ENCODE results near the gene KRTAP4-12.

- TF ChIP-seq, protein P1, sequence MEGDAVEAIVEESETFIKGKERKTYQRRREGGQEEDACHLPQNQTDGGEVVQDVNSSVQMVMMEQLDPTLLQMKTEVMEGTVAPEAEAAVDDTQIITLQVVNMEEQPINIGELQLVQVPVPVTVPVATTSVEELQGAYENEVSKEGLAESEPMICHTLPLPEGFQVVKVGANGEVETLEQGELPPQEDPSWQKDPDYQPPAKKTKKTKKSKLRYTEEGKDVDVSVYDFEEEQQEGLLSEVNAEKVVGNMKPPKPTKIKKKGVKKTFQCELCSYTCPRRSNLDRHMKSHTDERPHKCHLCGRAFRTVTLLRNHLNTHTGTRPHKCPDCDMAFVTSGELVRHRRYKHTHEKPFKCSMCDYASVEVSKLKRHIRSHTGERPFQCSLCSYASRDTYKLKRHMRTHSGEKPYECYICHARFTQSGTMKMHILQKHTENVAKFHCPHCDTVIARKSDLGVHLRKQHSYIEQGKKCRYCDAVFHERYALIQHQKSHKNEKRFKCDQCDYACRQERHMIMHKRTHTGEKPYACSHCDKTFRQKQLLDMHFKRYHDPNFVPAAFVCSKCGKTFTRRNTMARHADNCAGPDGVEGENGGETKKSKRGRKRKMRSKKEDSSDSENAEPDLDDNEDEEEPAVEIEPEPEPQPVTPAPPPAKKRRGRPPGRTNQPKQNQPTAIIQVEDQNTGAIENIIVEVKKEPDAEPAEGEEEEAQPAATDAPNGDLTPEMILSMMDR (IDR thresholded peaks at IDR 0.05), result no peak
- no peak for TF ChIP-seq EZH2 (IDR thresholded peaks at IDR 0.05; ENCODE audit: borderline replicate concordance, insufficient read depth, low read depth, low read length, poor library complexity, severe bottlenecking)
These were observed 16.6 kb upstream of the KRTAP4-12 start, which contains the start of gene KRTAP4-6 for GRCh38 chr17:41140360-41141131.
